GM13977 (cell line): ENCODE measurements around the gene CYP26B1.

Source experiments
- DNase-seq: peaks from one replicate; pipeline ENCODE4 v3.0.0; 2012; ENCODE audit warnings: low spot score
- CTCF ChIP-seq: IDR thresholded peaks from 2 replicates; pipeline ENCODE4 v1.5.1; 2012; ENCODE audit warnings: mild to moderate bottlenecking, control low read depth; ENCODE audit not compliant: insufficient read depth; ENCODE audit errors: extremely low read depth, missing control alignments
- in situ Hi-C: fragments of 300-500 bp; cut with MboI; formaldehyde crosslinking; loops from one replicate; pipeline ENCODE4 v1.12.0; 2022; ENCODE audit warnings: low sequenced_read_pairs, low pct_unique_long_range_greater_than_20kb, mixed read lengths, inconsistent platforms; ENCODE audit not compliant: unreplicated experiment

CYP26B1 gene

GRCh38 chr2:72082887-72083286, 64.8 kb downstream of the CYP26B1 start:
- TF ChIP-seq CTCF = no peak
- DNase-seq = no peak
- in situ Hi-C loops = no loop called here

- TF ChIP-seq CTCF = no peak
- no peak for DNase-seq
- in situ Hi-C loops = no loop called here
Measured at GRCh38 chr2:72082021-72082601, 65.6 kb downstream of the CYP26B1 start.

DNA sequence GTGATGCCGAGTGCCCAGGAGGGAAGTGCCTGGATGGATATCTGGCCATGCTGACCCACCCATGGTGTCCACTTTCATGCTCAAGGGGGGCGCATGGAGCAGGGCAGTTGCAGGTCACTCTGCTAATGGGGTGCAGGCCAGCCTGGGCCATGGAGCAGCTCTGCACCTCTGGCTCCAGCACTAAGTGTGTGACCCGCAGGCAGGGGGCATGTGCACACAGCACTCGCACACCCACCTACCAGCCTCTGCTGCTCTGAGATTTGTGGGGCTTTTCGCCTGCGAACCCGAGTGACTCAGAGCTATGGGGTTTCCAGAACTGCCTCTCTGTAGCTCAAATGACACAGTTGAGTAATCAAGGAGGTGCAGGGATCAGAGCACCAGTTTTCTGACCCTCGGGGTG, 66.2 kb downstream of the CYP26B1 start:
- in situ Hi-C loops = no loop called here
- DNase-seq = no peak
- TF ChIP-seq CTCF = no peak

- in situ Hi-C loops = no loop called here
- no peak for DNase-seq
- TF ChIP-seq CTCF = no peak
Measured at GRCh38 chr2:72080286-72081145, 67.1 kb downstream of the CYP26B1 start.
